Endothelial cell of umbilical vein (primary cell): ENCODE data around the gene CIROP. TPM values are rescaled to one million over a fixed set of nuclear protein-coding genes. Genes with fewer than 3 reads are reported as not detected.

Experiments
- BruUV-seq: library from RNA; stranded (reverse); fragments of 400-500 nt; replicated peaks from 2 replicates; lab custom pipeline; 2021; lab: Mats Ljungman, UMichigan
- CTCF ChIA-PET: fragments of 300-600, 350-600 bp; sonication (Branson Sonifier 250); formaldehyde crosslinking; loops from one replicate; lab custom pipeline; 2021; ENCODE audit warnings: antibody characterized with exemption, inconsistent platforms; lab: Charles Lee
- POLR2A ChIA-PET: fragments of 300-600, 350-600 bp; sonication (Branson Sonifier 250); formaldehyde crosslinking; loops from one replicate; lab custom pipeline; 2021; ENCODE audit warnings: antibody characterized with exemption, inconsistent platforms; lab: Charles Lee
- DNase-seq: peaks from one replicate; pipeline ENCODE4 v3.0.0-alpha.2; 2011; ENCODE audit warnings: low read depth, low spot score
- FAIRE-seq: peaks from 2 replicates; lab custom pipeline; 2011; peaks lifted over from hg19 to GRCh38; lab: Jason Lieb, UNC
- H2AFZ ChIP-seq: 2 replicates; pipeline ENCODE4 v1.6.0; 2012; ENCODE audit warnings: low read depth, low read length, control low read depth, inconsistent platforms
- H3K27ac ChIP-seq: 2 replicates; pipeline ENCODE4 v1.5.1; 2011; ENCODE audit warnings: low read depth, mild to moderate bottlenecking, control low read depth, low read length, moderate library complexity; ENCODE audit not compliant: insufficient read depth
- H3K27me3 ChIP-seq, 2 experiments: 2 replicates each; pipeline versions ENCODE4 v1.6.0 to v1.6.1; 2011; ENCODE audit warnings: low read length in 2 of 2, mixed read lengths in 1 of 2; ENCODE audit not compliant: control insufficient read depth in 2 of 2, insufficient read depth in 2 of 2
- H3K36me3 ChIP-seq, 2 experiments: 2 replicates in 1 of 2; 3 replicates in 1 of 2; pipeline ENCODE4 v1.5.1; 2011; ENCODE audit warnings: low read length in 2 of 2, mild to moderate bottlenecking in 1 of 2, moderate library complexity in 1 of 2; ENCODE audit not compliant: control insufficient read depth in 2 of 2, insufficient read depth in 2 of 2; ENCODE audit errors: extremely low read depth in 1 of 2
- H3K4me1 ChIP-seq: 3 replicates; pipeline ENCODE4 v1.5.1; 2011; ENCODE audit warnings: mild to moderate bottlenecking, low read length; ENCODE audit not compliant: control insufficient read depth, insufficient read depth; ENCODE audit errors: extremely low read depth
- H3K4me2 ChIP-seq: 2 replicates; pipeline ENCODE4 v1.6.1; 2011; ENCODE audit warnings: low read length, control low read depth, mixed read lengths; ENCODE audit not compliant: insufficient read depth
- H3K4me3 ChIP-seq, 3 experiments: fragments of 200-600 bp in 1 of 3; sonication (generic), shearing (Covaris generic) in 1 of 3; replicated peaks in 1 of 3; 2 replicates each; pipeline ENCODE4 v1.5.1; 2011 to 2016; ENCODE audit warnings: control low read depth in 3 of 3, low read length in 3 of 3, mild to moderate bottlenecking in 2 of 3, inconsistent platforms in 1 of 3, low read depth in 1 of 3, moderate library complexity in 1 of 3; ENCODE audit not compliant: insufficient read depth in 1 of 3
- H3K79me2 ChIP-seq: 2 replicates; pipeline ENCODE4 v1.6.0; 2012; ENCODE audit warnings: low read length, inconsistent platforms; ENCODE audit not compliant: control insufficient read depth, insufficient read depth
- H3K9ac ChIP-seq: replicated peaks from 2 replicates; pipeline ENCODE3; 2011; ENCODE audit warnings: low read length, control low read depth; ENCODE audit not compliant: insufficient read depth; ENCODE audit errors: extremely low read depth
- H3K9me1 ChIP-seq: replicated peaks from 3 replicates; pipeline ENCODE4 v1.6.0; 2011; ENCODE audit warnings: mild to moderate bottlenecking, low read length; ENCODE audit not compliant: control insufficient read depth, insufficient read depth; ENCODE audit errors: extremely low read depth
- H3K9me3 ChIP-seq: replicated peaks from 2 replicates; pipeline ENCODE4 v1.5.1; 2012; ENCODE audit warnings: low read length, inconsistent platforms; ENCODE audit not compliant: control insufficient read depth, insufficient read depth
- H4K20me1 ChIP-seq: replicated peaks from 2 replicates; pipeline ENCODE3; 2011; ENCODE audit warnings: mild to moderate bottlenecking, low read length; ENCODE audit not compliant: control insufficient read depth, insufficient read depth; ENCODE audit errors: extremely low read depth
- CTCF ChIP-seq, 2 donors: IDR thresholded peaks; 1 replicate in 1 of 2; 2 replicates in 1 of 2; pipeline ENCODE4 v1.5.1; 2011; ENCODE audit warnings: low read length in 2 of 2, mild to moderate bottlenecking in 2 of 2, moderate library complexity in 2 of 2, control low read depth in 1 of 2, inconsistent platforms in 1 of 2, low read depth in 1 of 2; ENCODE audit not compliant: insufficient read depth in 1 of 2; ENCODE audit errors: extremely low read depth in 1 of 2
- EZH2 ChIP-seq: IDR thresholded peaks from 2 replicates; pipeline ENCODE4 v1.6.1; 2012; ENCODE audit warnings: borderline replicate concordance, low read depth, mild to moderate bottlenecking, moderate library complexity, low read length, inconsistent platforms; ENCODE audit not compliant: severe bottlenecking
- FOS ChIP-seq: IDR thresholded peaks from 2 replicates; pipeline ENCODE4 v1.6.1; 2011; ENCODE audit warnings: mild to moderate bottlenecking, low read length, moderate library complexity, borderline replicate concordance; ENCODE audit not compliant: insufficient read depth
- GATA2 ChIP-seq: IDR thresholded peaks from 2 replicates; pipeline ENCODE4 v1.7.0; 2011; ENCODE audit warnings: low read depth, mild to moderate bottlenecking, moderate library complexity, mixed read lengths, low read length; ENCODE audit not compliant: insufficient read length, insufficient read depth
- JUN ChIP-seq: IDR thresholded peaks from 2 replicates; pipeline ENCODE4 v1.6.1; 2011; ENCODE audit warnings: borderline replicate concordance, low read depth; ENCODE audit not compliant: insufficient read length, insufficient read depth
- MAX ChIP-seq: IDR thresholded peaks from 2 replicates; pipeline ENCODE4 v1.6.1; 2011; ENCODE audit not compliant: insufficient read depth, insufficient read length
- MYC ChIP-seq: IDR thresholded peaks from one replicate; pipeline ENCODE4 v1.6.1; 2011; ENCODE audit warnings: mild to moderate bottlenecking, low read depth, low read length
- POLR2A ChIP-seq: IDR thresholded peaks from 2 replicates; pipeline ENCODE4 v1.6.1; 2012; ENCODE audit warnings: low read depth, mild to moderate bottlenecking, control low read depth, low read length
- POLR2AphosphoS5 ChIP-seq: IDR thresholded peaks from 2 replicates; pipeline ENCODE4 v1.6.1; 2012; ENCODE audit warnings: low read depth, mild to moderate bottlenecking, control low read depth, low read length, moderate library complexity; ENCODE audit not compliant: insufficient read depth
- dilution Hi-C: fragments of 300-500 bp; cut with MboI; formaldehyde crosslinking; loops from one replicate; pipeline ENCODE4 v1.15.0; 2019; ENCODE audit warnings: low sequenced_read_pairs; ENCODE audit not compliant: extremely low pct_ligation_motif_present
- intact Hi-C: fragments of 100-400 bp; cut with micrococcal nuclease; formaldehyde crosslinking; loops from one replicate; pipeline ENCODE4 v1.10.0; 2022
- polyA plus RNA-seq, 4 experiments: library from polyadenylated mRNA; depleted of rRNA in 3 of 4; stranded (reverse) in 3 of 4; unstranded in 1 of 4; fragments of >200 nt; gene quantifications; 2 replicates each; pipeline versions ENCODE4 v1.2.1 to v1.2.3, GENCODE V29; 2011 to 2012; ENCODE audit warnings: missing spikeins in 1 of 4
- total RNA-seq: library from RNA; stranded (reverse); gene quantifications from 2 replicates; pipeline ENCODE4 v1.2.3, GENCODE V29; 2021

Gene CIROP
- total and polyA plus RNA-seq, 2 donors (not counting 3 experiments of a cell fraction or from before 2014, with no cell fraction given), result not detected

GRCh38 chr14:23068789-23069412 is 35.9 kb downstream of the CIROP start:
- FAIRE-seq, result peak; percentile 97
- intact Hi-C loops, result loop anchor here (1.0 kb wide), 3 partner anchors 9 to 40 kb away; partner anchors contain the start of genes ACIN1 and C14orf119

More at GRCh38 chr14:23068789-23069412, 35.9 kb downstream of the CIROP start:
- no peaks in the 10 kb centered on the region for H3K9me1 ChIP-seq
- no peak overlapping the region for H3K4me2 ChIP-seq
- H3K79me2 ChIP-seq, result peaks cover 57% of the 10 kb centered on the region
- no peak overlapping the region for H3K4me3 ChIP-seq
- no peaks in the 10 kb centered on the region for H3K27me3 ChIP-seq
- peak overlapping the region; percentile 18 for H3K9ac ChIP-seq
- peaks cover 4% of the 10 kb centered on the region for H4K20me1 ChIP-seq
- no peak overlapping the region for H2AFZ ChIP-seq
- peak; percentile 97 for DNase-seq
- POLR2A ChIA-PET, result interaction anchor here (0.8 to 1.2 kb wide), 5 partner anchors 10 to 140 kb away, joined by 3 to 8 read pairs (median 5); partner anchors contain the start of genes ACIN1, AJUBA, C14orf119 and PRMT5
- BruUV-seq, result no TSS peak
- peak; percentile 93 to 100 for TF ChIP-seq CTCF (IDR thresholded peaks at IDR 0.05; ENCODE audit: extremely low read depth in 1 of 2, insufficient read depth in 1 of 2, low read depth in 1 of 2, low read length in 2 of 2)
- peak; percentile 16 for TF ChIP-seq MAX
- TF ChIP-seq POLR2A, result no peak
- TF ChIP-seq JUN, result no peak
- no peak for TF ChIP-seq EZH2
- no peak for TF ChIP-seq MYC
- peak; percentile 19 for TF ChIP-seq POLR2AphosphoS5
- TF ChIP-seq FOS, result no peak
- TF ChIP-seq GATA2, result no peak
- CTCF ChIA-PET, result interaction anchor here (0.6 to 2.0 kb wide), 56 partner anchors 9 to 518 kb away, joined by 3 to 141 read pairs (median 6); partner anchors contain the start of genes ACIN1, AJUBA, C14orf119 and CDH24
- peaks cover 32 to 36% of the 10 kb centered on the region in 2 experiments for H3K36me3 ChIP-seq
- H3K4me1 ChIP-seq, result peaks cover 26% of the 10 kb centered on the region
- no peaks in the 10 kb centered on the region for H3K9me3 ChIP-seq
- peak overlapping the region; percentile 35 for H3K27ac ChIP-seq
- dilution Hi-C loops, result loop anchor here (10.0 kb wide), 1 partner anchor 84 kb away; the partner anchor contains the start of gene AJUBA
